GM19397 (cell line): Measurements from ENCODE around the gene NUTM2G.
"Not testable (repeated sequence)": the region's sequence is repeated elsewhere in the genome, so short reads cannot be mapped to it uniquely, and the experiment has no call there.

Experiments used
- ATAC-seq: cut with Tn5 transposase; IDR thresholded peaks from one replicate; pipeline ENCODE4 v1.9.1; 2021; ENCODE audit warnings: mild to moderate bottlenecking, moderate library complexity; ENCODE audit not compliant: unreplicated experiment

The NUTM2G gene

DNA sequence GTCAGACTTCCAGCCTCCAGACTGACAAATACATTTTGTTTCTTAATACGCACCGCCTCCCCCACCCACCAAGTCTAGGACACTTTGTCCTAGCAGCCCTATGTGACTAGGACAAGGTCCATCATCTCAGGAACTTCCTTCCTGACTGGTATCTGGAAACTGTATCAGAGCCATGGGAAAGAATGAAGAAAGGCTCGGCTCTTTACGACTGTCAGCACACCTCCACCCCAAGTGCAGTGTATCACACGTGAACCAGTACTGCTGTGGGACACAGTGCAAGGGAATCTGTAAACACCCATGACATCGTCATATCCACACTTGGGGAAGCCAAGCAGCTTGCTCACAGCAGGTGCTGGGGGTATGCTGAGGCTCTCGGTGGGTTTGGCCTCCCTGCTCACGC lies 13.0 kb downstream of the NUTM2G start:
- not testable (repeated sequence) for ATAC-seq

DNA sequence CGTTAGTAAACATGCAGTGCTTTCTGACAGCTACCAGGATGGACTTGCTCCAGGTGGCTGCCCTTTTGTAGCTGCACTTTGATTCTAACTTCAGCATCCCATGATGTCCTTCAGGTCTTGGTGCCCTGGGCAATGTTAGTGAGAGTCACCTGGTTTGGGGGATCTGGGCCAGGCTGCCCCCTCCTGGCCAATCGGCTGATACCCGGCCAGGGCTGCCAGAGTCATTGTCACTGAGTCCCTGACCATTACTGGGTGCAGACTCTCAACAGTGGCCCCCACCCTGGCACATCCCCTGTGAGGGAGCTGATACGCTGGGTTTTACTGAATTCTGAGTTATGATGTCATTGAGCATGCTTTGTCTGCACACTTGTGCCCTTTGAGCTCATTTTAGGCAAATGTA lies 13.5 kb downstream of the NUTM2G start:
- not testable (repeated sequence) for ATAC-seq

DNA sequence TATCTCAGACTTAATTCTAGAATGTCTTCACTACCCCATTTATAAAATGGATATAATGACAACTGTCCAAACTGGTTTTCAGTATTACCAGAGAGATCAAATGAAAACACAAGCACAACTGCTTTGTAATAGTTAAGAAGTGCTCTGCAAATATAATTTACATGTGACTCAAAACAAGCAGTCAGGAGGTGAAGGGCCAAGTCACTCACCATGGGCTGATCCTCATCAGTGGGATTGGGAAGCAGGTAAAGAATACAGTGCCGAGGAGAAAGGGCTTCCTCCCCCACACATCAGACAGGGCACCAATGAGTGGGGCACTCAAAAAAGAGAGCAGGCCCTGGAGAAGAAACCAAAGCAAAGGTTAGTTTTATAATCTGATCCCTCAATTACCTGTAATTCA lies 20.7 kb downstream of the NUTM2G start:
- ATAC-seq, result not testable (repeated sequence)

GRCh38 chr9:96950539-96950938 lies 21.9 kb downstream of the NUTM2G start:
- not testable (repeated sequence) for ATAC-seq

DNA sequence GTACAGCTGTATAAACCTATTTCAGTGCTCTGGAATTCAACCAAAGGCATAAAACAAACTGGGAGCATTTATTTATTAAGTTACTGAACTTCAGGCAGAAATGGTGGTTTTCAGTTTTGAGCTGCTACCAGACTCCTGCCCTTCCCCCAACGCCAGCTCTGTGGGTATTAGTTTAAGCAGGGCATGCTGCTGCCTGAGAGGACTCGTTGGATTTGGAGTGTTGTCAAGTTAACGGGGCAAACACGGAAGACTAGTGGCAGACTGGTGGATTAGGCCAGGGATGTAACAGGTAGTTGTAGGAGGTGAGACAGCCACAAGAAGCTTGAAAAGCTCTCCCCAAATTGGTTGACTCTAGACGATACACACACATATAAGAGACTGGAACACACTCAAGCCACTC lies 38.9 kb downstream of the NUTM2G start:
- ATAC-seq, result not testable (repeated sequence)

GRCh38 chr9:96972552-96972951 lies 43.9 kb downstream of the NUTM2G start:
- ATAC-seq, result not testable (repeated sequence)

- not testable (repeated sequence) for ATAC-seq
These were observed 45.4 kb downstream of the NUTM2G start for GRCh38 chr9:96974037-96974436.

GRCh38 chr9:96983496-96984122 lies 55.0 kb downstream of the NUTM2G start:
- not testable (repeated sequence) for ATAC-seq

DNA sequence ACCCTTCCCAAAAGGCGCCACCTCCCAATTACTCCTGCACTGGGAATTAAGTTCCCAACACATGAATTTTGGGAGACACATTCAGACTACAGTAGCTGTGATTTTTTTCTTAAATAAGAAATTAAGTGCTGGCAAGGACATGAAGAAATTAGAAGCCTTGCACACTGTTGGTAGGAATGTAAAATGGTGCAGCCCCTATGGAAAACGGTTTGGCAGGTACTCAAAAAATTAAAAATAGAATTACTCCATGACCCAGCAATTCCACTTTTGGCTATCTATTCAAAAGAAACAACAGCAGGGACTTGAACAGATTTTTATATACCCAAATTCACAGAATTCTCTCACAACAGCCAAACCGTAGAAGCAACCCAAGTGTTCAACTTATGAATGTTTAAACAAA lies 55.5 kb downstream of the NUTM2G start:
- ATAC-seq, result not testable (repeated sequence)

- not testable (repeated sequence) for ATAC-seq
These were observed 56.2 kb downstream of the NUTM2G start for GRCh38 chr9:96984887-96985286.
